ENCODE measurements around the gene USP43. TPM values are rescaled to one million over a fixed set of nuclear protein-coding genes. Genes with fewer than 3 reads are reported as not detected.

The USP43 gene
- total RNA-seq, 1 experiment from 2014 or later = 0.34 TPM

GRCh38 chr17:9728005-9728404, 82.7 kb downstream of the USP43 start:
- Histone ChIP-seq H3K4me1 (ENCODE audit: insufficient read depth, low read length, poor library complexity, severe bottlenecking) (no peaks in the 10 kb centered on the region), H3K27me3 (replicated peaks; ENCODE audit: insufficient read depth, low read depth, low read length, poor library complexity) (peaks cover 22% of the 10 kb centered on the region), H3K27ac (ENCODE audit: low read depth, low read length, poor library complexity, severe bottlenecking) (no peak overlapping the region), H3K4me3 (ENCODE audit: low read depth, low read length, poor library complexity, severe bottlenecking) (no peak overlapping the region), H3K9me3 (ENCODE audit: low read depth, low read length, poor library complexity, severe bottlenecking) (no peaks in the 10 kb centered on the region), H3K36me3 (ENCODE audit: insufficient read depth, low read length, poor library complexity, severe bottlenecking) (no peaks in the 10 kb centered on the region)
- CTCF ChIA-PET = interaction anchor here (0.7 to 1.2 kb wide), 2 partner anchors 17 to 41 kb away, joined by 4 to 10 read pairs; no protein-coding TSS in a partner anchor
- BruUV-seq (replicated peaks) = no TSS peak
- DNase-seq (ENCODE audit: low spot score) = no peak
- POLR2A ChIA-PET (ENCODE audit: low non-redundant PET) = no interaction called here
- TF ChIP-seq EZH2 (IDR thresholded peaks at IDR 0.05; ENCODE audit: borderline replicate concordance, low read depth, low read length, poor library complexity, severe bottlenecking) (no peak), CTCF (conservative IDR thresholded peaks at IDR 0.05; ENCODE audit: low read depth, low read length) (no peak)
- intact Hi-C loops (cut with micrococcal nuclease; ENCODE audit: unreplicated experiment) = loop anchor here (10.0 kb wide), 1 partner anchor 167 kb away; no protein-coding TSS in a partner anchor

GRCh38 chr17:9728564-9728963, 83.2 kb downstream of the USP43 start:
- ChIA-PET CTCF (interaction anchor here (0.6 to 1.2 kb wide), 4 partner anchors 16 to 849 kb away, joined by 3 to 10 read pairs (median 6); no protein-coding TSS in a partner anchor), POLR2A (ENCODE audit: low non-redundant PET) (no interaction called here)
- TF ChIP-seq CTCF (conservative IDR thresholded peaks at IDR 0.05; ENCODE audit: low read depth, low read length) = no peak
- TF ChIP-seq EZH2 (IDR thresholded peaks at IDR 0.05; ENCODE audit: borderline replicate concordance, low read depth, low read length, poor library complexity, severe bottlenecking) = no peak
- H3K4me3 ChIP-seq (ENCODE audit: low read depth, low read length, poor library complexity, severe bottlenecking) = no peak overlapping the region
- DNase-seq (ENCODE audit: low spot score) = no peak
- no peak overlapping the region for H3K27ac ChIP-seq (ENCODE audit: low read depth, low read length, poor library complexity, severe bottlenecking)
- intact Hi-C loops (cut with micrococcal nuclease; ENCODE audit: unreplicated experiment) = loop anchor here (10.0 kb wide), 1 partner anchor 166 kb away; no protein-coding TSS in a partner anchor
- H3K27me3 ChIP-seq (replicated peaks; ENCODE audit: insufficient read depth, low read depth, low read length, poor library complexity) = peaks cover 22% of the 10 kb centered on the region
- no peaks in the 10 kb centered on the region for H3K36me3 ChIP-seq (ENCODE audit: insufficient read depth, low read length, poor library complexity, severe bottlenecking)
- H3K9me3 ChIP-seq (ENCODE audit: low read depth, low read length, poor library complexity, severe bottlenecking) = no peaks in the 10 kb centered on the region
- H3K4me1 ChIP-seq (ENCODE audit: insufficient read depth, low read length, poor library complexity, severe bottlenecking) = no peaks in the 10 kb centered on the region
- BruUV-seq (replicated peaks) = no TSS peak

GRCh38 chr17:9729034-9729650, 83.8 kb downstream of the USP43 start:
- CTCF ChIA-PET = interaction anchor here (0.6 to 1.2 kb wide), 4 partner anchors 16 to 849 kb away, joined by 3 to 10 read pairs (median 6); no protein-coding TSS in a partner anchor
- DNase-seq (ENCODE audit: low spot score) = peak; percentile 57
- Histone ChIP-seq H3K27ac (ENCODE audit: low read depth, low read length, poor library complexity, severe bottlenecking) (no peak overlapping the region), H3K9me3 (ENCODE audit: low read depth, low read length, poor library complexity, severe bottlenecking) (no peaks in the 10 kb centered on the region), H3K4me3 (ENCODE audit: low read depth, low read length, poor library complexity, severe bottlenecking) (no peak overlapping the region), H3K27me3 (replicated peaks; ENCODE audit: insufficient read depth, low read depth, low read length, poor library complexity) (peaks cover 22% of the 10 kb centered on the region), H3K4me1 (ENCODE audit: insufficient read depth, low read length, poor library complexity, severe bottlenecking) (no peaks in the 10 kb centered on the region), H3K36me3 (ENCODE audit: insufficient read depth, low read length, poor library complexity, severe bottlenecking) (no peaks in the 10 kb centered on the region)
- POLR2A ChIA-PET (ENCODE audit: low non-redundant PET) = no interaction called here
- intact Hi-C loops (cut with micrococcal nuclease; ENCODE audit: unreplicated experiment) = loop anchor here (1.0 to 10.0 kb wide), 2 partner anchors 19 to 166 kb away; no protein-coding TSS in a partner anchor
- TF ChIP-seq EZH2 (IDR thresholded peaks at IDR 0.05; ENCODE audit: borderline replicate concordance, low read depth, low read length, poor library complexity, severe bottlenecking) = no peak
- TF ChIP-seq CTCF (conservative IDR thresholded peaks at IDR 0.05; ENCODE audit: low read depth, low read length) = peak; percentile 95
- BruUV-seq (replicated peaks) = no TSS peak
